Embryonic facial prominence (tissue), 1 donor: ENCODE results near the gene OR51T1.
"Not testable (repeated sequence)": the region's sequence is repeated elsewhere in the genome, so short reads cannot be mapped to it uniquely, and the experiment has no call there.

Experiments used
- DNase-seq: peaks from one replicate; pipeline ENCODE4 v3.0.0-alpha.2; 2016; ENCODE audit errors: extremely low spot score

OR51T1 gene, protein sequence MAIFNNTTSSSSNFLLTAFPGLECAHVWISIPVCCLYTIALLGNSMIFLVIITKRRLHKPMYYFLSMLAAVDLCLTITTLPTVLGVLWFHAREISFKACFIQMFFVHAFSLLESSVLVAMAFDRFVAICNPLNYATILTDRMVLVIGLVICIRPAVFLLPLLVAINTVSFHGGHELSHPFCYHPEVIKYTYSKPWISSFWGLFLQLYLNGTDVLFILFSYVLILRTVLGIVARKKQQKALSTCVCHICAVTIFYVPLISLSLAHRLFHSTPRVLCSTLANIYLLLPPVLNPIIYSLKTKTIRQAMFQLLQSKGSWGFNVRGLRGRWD

DNA sequence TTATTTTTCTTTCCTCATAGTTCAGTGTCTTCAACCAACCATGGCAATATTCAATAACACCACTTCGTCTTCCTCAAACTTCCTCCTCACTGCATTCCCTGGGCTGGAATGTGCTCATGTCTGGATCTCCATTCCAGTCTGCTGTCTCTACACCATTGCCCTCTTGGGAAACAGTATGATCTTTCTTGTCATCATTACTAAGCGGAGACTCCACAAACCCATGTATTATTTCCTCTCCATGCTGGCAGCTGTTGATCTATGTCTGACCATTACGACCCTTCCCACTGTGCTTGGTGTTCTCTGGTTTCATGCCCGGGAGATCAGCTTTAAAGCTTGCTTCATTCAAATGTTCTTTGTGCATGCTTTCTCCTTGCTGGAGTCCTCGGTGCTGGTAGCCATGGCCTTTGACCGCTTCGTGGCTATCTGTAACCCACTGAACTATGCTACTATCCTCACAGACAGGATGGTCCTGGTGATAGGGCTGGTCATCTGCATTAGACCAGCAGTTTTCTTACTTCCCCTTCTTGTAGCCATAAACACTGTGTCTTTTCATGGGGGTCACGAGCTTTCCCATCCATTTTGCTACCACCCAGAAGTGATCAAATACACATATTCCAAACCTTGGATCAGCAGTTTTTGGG is at the start of gene OR51T1:
Gene OR51T1 (plus strand): TSS at position 41 of the 641 bp plus-strand sequence. CDS start 0 bp downstream, at position 41.
- DNase-seq, result no peak

DNA sequence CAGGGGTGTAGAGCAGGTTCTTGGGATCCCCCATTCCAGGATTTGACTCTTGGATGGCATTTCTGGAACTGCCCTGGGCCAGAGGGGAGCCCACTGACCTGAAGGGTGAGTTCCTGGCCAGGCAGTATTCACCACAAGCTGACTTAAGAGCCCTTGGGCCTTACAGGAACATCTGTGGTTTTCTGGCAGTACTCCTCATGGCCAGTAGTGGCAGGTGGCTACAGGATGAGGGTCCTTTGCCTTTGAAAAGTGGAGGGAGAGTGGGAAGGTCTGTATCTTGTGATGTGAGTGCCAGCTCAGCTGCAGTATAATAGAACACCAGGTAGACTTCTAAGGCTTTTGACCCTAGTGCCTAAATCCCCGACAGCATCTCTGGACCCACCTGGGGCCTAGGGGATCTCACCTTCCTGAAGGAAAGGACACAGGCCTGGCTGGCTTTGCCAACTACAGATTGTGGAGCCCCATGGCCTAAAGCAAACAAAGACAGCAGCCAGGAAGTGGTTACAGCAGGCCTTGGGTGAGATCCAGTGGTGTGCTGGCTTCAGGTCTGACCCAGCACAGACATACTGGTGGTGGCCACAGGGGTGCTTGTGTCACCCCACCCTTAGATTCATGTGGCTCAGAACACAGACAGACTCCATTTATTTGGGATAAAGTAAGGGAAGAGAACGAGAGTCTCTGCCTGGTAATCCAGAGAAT is 41.7 kb upstream of the OR51T1 start:
- no peak for DNase-seq

DNA sequence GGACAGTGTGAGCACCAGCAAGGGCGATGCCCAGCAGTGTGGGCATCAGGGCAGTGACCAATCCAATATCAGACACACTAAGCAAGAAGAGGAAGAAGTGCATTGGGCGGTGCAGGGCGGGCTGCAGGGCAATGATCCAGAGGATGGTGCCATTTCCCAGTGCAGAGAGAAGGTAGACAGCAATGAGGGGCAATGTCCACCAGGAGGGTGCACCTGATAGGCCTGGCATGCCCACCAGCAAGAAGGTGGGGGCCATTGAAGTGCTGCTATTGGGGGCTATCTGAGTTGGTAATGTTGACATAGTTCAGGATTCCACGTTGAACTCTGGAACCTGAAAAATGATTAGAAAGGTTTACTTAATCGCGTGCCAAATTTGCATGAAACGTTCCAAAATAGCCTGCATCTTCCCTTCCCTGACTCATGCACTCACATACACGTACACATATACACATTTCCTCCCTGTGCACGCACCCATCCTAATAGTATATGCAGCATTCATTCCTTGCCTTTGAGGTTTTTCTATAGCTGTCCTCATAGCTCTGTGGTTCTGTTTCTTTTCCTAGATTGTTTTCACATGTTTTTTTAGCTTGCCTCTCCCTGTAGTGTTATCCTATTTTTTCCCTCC is 32.7 kb upstream of the OR51T1 start, which contains the start of gene OR51S1:
Gene OR51S1 (minus strand): TSS at position 301 of the 625 bp plus-strand sequence. CDS start 0 bp downstream, at position 301.
- no peak for DNase-seq

DNA sequence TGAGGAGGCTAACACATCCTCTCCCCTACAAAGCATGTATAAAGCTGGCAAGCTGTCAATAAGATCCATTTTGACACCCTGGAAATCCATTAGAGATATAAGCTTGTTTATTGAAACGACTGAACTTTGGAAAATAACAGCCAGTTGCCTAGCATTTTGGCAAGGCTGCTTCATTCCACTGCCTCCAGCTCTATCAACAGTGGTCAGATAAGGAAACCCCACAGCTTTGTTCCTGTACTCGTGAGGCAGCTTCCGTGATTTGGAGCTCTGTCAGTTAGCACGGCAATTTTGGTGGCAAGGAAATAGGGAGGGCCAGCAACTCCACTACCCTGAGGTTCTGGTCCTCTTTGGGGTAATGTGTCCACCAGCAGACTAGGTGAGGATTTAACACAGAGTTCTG is 30.7 kb upstream of the OR51T1 start:
- DNase-seq, result no peak

DNA sequence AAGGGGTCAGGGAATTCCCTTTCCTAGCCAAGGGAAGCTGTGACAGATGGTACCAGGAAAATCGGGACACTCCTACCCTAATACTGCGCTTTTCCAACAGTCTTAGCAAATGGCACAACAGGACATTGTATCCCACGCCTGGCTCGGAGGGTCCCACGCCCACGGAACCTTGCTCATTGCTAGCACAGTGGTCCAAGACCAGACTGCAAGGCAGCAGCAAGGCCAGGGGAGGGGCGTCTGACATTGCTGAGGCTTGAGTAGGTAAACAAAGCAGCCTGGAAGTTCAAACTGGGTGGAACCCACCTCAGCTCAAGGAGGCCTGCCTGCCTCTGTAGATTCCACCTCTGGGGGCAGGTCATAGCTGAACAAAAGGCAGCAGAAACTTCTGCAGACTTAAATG is 27.4 kb upstream of the OR51T1 start:
- DNase-seq, result not testable (repeated sequence)

DNA sequence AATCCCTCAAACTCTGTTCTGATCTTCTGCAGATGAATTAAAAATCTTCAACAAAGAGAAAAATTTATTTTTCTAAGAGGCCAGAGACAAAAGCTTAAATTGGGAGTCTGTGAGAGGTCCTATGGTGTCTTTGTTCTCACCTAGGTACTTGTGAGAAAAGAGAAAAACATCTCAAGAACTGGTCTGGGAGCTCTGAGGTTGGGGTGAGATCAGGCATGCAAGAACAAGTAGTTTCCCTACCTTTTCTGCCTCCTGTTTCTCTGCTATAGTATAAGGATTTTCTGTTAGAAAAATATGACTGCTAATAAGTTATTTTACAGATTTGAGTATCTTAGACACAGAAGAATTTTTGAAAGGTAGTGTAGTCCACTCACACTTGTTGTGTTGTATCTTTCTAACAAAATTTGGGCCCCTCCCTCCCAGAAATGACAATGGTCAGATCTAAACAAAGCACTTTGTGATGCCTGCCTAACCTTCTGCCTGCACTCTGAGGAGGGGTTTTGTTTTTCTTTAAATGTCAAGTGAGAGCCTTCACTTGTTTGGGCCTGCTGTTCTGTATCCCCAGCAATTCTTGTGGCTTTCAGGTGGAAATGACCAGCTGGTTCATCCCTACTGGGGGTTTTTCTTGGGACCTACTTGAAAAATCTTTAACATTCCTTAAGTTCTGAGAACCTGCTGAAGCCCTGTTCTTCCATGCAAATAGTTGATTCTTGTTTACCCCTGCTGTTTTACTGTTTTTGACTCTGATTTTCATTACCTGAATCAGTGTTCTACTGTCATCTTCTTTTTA is 19.1 kb upstream of the OR51T1 start:
- no peak for DNase-seq

DNA sequence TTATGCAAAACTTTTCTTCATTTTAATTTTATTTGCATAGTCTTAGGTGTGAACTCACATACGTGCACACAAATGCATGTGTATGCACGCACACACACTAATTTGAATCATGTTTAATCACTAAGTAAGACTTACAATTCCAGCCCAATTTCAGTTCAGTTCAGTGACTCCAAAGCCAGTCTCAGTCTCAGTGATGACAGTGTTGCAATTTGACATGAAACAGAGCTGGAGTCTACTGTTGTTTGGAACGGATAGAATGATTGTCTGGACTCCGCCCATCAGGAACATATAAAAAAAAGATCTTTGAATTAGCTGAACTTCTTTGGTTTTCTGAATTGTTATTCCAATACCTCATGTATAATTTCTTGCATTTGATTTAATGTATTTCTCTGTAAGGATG is 17.8 kb upstream of the OR51T1 start:
- no peak for DNase-seq

DNA sequence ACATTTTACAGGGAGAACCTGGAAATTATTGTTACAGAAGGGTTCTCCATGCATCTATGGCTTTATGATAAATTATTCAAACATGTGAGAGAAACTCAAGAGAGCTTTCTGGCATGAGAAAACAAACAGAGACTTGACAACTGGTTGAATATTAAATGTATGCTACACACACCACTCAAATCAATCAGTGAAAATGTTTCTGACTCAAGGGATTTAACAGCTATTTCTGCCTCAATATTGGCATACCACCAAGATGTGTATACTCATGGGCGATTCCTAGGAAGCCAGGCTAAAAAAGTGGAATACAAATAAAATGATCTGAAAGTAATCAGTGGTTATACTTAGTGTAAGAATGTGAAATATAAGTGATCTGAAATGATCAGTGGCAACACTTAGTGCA is 15.8 kb upstream of the OR51T1 start:
- no peak for DNase-seq

DNA sequence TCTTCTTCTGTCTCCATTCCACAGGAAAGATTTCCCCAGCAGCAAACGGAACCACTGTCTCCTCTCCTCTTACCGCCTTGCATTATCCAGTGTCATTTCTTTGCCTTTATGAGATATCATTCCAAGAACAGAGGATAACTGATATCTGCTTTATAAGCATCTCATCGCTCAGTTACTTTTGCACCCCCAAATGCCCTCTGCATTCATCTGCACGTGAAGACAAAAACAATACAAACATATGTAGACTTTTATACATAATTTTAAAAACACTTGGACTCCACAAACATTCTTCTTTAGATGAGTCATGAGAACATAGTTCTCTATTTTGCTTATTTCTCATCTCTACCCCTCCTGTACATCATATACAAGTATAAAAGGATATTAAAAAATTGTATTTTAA is 512 bp upstream of the OR51T1 start:
- no peak for DNase-seq

DNA sequence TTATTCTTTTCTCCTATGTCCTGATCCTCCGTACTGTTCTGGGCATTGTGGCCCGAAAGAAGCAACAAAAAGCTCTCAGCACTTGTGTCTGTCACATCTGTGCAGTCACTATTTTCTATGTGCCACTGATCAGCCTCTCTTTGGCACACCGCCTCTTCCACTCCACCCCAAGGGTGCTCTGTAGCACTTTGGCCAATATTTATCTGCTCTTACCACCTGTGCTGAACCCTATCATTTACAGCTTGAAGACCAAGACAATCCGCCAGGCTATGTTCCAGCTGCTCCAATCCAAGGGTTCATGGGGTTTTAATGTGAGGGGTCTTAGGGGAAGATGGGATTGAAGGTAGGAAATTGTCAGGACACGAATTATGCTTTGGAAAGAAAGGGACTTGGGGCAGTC is 843 bp downstream of the OR51T1 start:
- DNase-seq, result no peak

DNA sequence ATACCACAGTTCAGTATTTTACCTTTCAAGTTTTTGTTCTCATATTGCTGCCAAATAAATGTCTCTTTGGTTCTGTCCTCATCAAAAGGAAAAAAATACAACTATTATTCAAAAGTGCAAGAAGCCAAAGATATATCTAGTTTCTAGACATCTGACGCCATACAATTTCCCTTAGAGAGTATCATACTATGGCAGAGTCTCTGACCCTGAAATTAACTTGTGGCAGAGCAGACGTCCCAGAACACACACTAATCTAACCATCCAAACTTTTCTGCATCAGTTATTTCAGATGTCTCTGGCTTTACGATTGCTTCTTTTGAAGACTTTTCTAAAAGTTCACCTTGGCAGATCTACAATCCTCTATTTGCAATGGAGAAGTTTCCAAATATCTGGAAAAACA is 2.7 kb downstream of the OR51T1 start:
- DNase-seq, result no peak

DNA sequence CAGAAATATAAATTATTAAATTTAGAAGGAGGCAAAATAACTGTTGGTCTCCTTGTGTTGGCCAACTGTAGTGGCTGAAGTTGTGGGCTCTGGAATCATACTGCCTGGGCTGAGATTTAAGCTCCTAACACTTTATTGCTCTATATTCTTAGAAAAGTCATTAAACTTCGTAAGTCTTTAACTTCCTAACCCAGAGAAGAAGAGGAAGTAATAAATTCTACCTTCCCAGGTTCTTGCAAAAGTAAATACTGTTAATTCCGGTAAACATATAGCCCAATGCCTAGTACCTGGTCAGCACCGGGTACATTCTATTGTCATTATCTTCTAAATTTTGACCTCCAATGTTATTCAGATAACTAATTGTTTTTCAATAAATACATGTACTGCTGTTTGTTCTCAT is 4.5 kb downstream of the OR51T1 start:
- DNase-seq, result no peak

DNA sequence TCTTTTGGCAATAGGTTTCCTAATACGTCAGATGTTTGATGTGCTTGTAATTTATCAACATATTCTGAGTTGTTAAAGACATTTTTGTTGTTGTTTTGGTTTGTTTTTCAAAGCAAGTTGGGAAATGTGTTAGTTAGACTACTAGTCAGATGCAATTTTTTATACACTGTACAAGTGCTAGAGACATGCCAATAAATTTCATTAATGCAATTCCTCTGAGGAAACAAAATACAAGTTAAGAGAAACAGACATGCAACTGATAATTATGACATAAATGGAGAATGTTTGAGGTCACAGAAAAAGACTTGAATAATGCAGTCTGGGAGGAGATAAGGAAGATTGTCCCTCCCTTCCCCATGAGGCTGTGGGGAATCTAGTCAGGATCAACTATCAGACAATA is 5.9 kb downstream of the OR51T1 start:
- DNase-seq, result no peak

DNA sequence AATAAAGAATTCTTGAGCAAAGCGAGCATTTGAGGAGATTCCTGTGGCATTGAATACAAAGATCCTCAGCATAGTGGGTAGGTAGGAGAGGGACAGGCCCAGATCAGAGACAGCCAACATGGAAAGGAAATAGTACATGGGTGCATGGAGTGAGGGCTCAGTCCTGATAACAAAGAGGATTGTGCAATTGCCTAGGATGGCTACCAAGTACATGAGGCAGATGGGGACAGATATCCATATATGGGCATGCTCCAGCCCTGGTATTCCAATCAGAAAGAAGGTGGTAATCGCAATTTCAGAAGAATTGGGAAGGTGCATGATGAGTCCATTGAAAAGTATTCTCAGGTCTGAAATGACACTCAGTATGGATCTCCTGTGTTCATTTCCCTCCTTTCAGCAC is 8.6 kb downstream of the OR51T1 start:
- DNase-seq, result no peak

DNA sequence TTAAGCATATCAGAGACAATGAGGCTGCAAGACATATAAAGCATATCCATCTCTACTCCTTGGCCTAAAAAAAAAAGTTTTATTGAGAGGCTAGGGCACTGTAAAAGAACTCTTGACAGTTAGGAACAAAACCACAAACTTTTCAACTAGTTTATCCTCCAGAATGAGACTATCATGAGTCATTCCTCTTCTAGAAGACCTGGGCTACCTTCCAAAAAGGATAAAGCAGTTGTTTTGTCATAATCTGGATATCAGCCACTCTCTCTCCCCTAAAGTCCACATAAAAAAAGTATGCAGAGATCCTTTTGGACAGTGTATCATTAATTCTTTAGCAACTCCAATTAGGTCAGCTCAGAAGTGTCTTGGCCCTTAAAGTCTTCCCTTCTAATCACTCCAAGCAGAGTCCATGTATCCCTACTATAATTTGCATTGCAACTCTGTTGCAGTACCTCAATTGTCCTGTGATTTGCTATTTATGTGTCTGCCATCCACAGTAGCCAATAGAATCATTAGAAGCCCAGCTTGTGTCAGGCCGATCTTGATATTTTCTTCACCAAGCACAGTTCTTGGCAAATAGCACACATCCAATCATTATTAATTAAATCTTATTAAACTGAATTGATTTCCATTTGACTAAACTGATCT is 10.4 kb downstream of the OR51T1 start:
- DNase-seq, result no peak

DNA sequence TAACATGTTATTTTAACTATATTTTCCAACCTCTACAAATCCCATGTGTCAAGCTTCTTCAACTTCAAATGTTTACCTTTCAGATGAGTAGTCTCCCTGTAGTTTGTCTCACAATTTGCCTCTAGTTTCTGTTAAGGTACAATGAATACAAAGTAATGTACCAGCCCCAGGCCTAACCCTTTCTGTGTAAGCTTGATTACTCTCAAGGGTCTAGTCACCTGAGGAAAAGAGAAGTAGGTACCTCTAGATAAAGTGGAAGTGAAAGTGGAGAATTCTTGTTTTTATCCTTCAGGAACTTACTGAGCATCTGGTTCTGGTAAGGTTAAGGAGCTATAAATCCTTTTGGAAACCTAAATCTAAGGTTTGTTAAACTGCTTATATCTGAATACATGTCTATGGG is 21.8 kb downstream of the OR51T1 start, which contains the start of gene OR51A7:
Gene OR51A7 (plus strand): TSS at position 300 of the 400 bp plus-strand sequence. CDS start 3,587 bp downstream, outside the sequence.
- DNase-seq, result no peak

DNA sequence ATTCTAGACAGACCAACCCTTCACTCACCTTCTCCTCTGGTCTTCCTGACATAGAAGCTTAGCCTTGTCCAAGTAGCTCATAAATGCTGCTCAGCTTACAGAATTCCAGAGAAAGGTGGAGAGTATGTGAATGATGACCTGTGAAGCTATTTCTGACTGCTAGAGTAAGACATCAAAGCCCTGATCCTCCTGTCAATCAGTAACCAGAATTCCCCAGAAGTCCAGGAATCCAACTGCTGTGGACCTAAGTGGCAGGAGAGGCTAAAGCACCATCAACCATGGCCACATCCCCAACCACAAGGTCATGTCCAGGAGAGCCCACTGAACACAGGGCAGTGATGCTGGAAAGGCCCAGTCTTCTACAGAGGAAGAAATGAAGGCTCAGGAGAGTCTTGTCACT is 34.9 kb downstream of the OR51T1 start:
- no peak for DNase-seq

DNA sequence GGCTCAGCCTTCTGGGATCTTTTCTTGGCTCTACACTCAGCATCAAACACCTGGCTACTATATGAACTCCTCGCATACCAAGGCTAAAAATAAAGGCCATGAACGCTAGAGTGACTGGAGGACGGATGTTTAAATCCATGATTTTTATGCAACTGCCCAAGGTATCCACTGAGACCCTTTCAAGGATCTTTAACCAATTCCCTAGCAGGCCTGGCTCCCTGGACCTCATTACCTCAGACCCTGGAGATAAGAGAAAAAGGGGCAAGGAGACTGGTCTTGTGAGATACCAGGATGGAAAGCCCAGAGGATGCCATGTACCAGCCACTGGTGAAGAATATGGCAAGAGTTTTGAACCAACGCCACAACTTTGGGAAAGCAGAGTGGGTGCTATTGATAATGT is 37.5 kb downstream of the OR51T1 start, which contains the start of gene OR51G2:
Gene OR51G2 (minus strand): TSS at position 101 of the 400 bp plus-strand sequence. CDS start 3,687 bp downstream, outside the sequence.
- no peak for DNase-seq

DNA sequence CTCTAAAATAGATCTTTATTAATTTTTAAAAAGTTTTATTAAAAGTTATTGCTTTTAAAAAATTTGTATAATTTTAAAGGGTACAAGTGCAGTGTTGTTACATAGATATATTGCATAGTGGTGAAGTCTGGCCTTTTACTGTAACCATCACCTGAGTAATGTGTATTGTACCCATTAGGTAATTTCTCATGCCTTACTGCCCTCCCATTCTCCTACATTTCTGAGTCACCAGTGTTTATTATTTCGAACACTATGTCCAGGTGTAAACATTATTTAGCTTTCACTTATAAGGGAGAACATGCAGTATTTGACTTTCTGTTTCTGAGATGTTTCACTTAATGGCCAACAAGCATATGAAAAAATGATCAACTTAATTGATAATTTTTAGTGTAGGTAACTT is 40.1 kb downstream of the OR51T1 start:
- no peak for DNase-seq

DNA sequence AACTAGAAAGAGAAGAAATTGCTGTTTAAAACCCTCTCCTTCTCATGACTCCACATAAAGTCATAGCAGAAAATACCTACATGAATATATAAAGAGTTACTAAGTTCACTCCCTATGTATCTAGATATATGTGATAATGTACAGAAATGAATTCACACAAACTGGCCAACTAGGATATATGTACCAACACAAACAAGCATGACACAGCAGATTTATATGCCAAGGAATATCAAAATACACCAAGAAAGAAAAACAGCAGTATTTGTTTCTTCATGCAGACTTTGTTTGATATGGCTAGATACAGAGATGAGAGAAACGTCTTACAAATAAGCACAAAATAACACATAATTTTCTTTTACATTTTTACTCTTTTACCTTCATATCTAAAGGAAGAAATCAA is 40.6 kb downstream of the OR51T1 start:
- DNase-seq, result no peak

DNA sequence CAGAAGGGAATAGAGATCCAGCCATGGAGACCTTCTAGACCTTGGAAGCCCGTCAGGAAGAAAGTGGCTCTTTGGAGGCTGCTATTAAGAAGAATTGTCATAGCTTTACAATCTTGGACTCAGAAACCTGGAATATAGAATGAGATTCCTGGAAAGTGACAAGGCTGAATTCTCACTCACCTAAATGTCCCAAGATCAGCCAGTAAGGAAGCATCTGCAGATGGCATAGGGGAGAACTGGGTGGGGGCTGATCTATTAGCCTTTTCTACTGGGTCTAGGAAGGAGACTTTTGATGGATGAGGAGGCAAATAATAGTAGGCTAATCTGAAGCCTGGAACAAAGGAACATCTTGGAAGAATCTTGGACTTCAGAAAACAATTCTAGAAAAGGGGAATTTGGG is 42.5 kb downstream of the OR51T1 start, which contains the start of gene OR51G1:
Gene OR51G1 (minus strand): TSS at position 101 of the 400 bp plus-strand sequence. CDS start 0 bp downstream, at position 101.
- DNase-seq, result no peak
